PFSK-1 (cell line): ENCODE data around the gene NAV3.

Experiments used
- FOXP2 ChIP-seq: optimal IDR thresholded peaks from 2 replicates; pipeline ENCODE3; 2011; ENCODE audit warnings: borderline replicate concordance, control low read depth, inconsistent platforms; ENCODE audit not compliant: insufficient read depth; ENCODE audit errors: extremely low read length, extremely low read depth
- POLR2AphosphoS5 ChIP-seq: IDR thresholded peaks from 2 replicates; pipeline ENCODE4 v1.6.1; 2012; ENCODE audit warnings: low read depth, mild to moderate bottlenecking, control low read depth, low read length, moderate library complexity
- SIN3A ChIP-seq: IDR thresholded peaks from 2 replicates; pipeline ENCODE4 v1.6.1; 2012; ENCODE audit warnings: mild to moderate bottlenecking, low read length, moderate library complexity, borderline replicate concordance; ENCODE audit not compliant: insufficient read depth
- TAF1 ChIP-seq: IDR thresholded peaks from 2 replicates; pipeline ENCODE4 v1.6.1; 2012; ENCODE audit warnings: low read length, control low read depth, borderline replicate concordance; ENCODE audit not compliant: insufficient read depth
- TF ChIP-seq, protein P1 (sequence below), 2 experiments: IDR thresholded peaks; 2 replicates each; pipeline versions ENCODE4 v1.6.1 to v1.8.0; 2011 to 2012; ENCODE audit warnings: low read depth in 2 of 2, low read length in 2 of 2, control low read depth in 1 of 2, inconsistent platforms in 1 of 2, mild to moderate bottlenecking in 1 of 2, moderate library complexity in 1 of 2; ENCODE audit not compliant: insufficient read depth in 1 of 2

The NAV3 gene

DNA sequence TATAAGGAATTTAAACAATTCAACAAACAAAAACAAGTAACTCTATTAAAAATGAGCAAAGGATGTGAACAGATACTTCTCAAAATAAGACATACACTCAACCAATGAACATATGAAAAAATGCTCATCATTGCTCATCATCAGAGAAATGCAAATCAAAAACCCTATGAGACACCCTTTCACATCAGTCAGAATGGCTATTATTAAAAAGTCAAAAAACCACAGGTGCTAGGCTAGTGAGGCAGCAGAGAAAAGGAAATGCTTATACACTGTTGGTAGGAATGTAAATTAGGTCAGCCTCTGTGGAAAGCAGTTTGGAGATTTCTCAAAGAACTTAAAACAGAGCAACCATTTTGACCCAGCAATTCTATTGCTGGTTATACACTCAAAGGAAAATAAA, 52.0 kb downstream of the NAV3 start:
- TF ChIP-seq TAF1 (no peak), SIN3A (no peak), POLR2AphosphoS5 (no peak), FOXP2 (no peak)
- TF ChIP-seq, protein P1, sequence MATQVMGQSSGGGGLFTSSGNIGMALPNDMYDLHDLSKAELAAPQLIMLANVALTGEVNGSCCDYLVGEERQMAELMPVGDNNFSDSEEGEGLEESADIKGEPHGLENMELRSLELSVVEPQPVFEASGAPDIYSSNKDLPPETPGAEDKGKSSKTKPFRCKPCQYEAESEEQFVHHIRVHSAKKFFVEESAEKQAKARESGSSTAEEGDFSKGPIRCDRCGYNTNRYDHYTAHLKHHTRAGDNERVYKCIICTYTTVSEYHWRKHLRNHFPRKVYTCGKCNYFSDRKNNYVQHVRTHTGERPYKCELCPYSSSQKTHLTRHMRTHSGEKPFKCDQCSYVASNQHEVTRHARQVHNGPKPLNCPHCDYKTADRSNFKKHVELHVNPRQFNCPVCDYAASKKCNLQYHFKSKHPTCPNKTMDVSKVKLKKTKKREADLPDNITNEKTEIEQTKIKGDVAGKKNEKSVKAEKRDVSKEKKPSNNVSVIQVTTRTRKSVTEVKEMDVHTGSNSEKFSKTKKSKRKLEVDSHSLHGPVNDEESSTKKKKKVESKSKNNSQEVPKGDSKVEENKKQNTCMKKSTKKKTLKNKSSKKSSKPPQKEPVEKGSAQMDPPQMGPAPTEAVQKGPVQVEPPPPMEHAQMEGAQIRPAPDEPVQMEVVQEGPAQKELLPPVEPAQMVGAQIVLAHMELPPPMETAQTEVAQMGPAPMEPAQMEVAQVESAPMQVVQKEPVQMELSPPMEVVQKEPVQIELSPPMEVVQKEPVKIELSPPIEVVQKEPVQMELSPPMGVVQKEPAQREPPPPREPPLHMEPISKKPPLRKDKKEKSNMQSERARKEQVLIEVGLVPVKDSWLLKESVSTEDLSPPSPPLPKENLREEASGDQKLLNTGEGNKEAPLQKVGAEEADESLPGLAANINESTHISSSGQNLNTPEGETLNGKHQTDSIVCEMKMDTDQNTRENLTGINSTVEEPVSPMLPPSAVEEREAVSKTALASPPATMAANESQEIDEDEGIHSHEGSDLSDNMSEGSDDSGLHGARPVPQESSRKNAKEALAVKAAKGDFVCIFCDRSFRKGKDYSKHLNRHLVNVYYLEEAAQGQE (IDR thresholded peaks at IDR 0.05; ENCODE audit: insufficient read depth in 1 of 2, low read depth in 2 of 2, low read length in 2 of 2): no peak

DNA sequence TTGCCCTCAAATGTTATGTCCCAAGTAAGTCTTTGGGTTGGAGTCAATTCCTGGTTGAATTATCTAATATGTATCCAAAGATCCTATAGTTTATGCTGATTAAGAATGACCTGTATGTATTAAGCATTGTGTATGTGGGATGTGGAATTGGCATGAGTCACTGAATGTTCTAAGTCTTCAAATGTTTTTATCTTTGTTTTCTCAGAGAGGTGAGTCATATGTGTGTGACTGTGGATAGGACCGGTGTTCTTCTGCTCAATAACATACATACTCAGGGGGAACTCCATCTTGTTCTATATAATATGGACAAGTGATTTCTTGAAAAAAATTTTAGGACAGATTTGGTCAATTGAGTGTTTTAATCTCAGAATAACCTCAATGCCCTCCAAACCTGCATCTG, 57.9 kb downstream of the NAV3 start:
- TF ChIP-seq, protein P1 (IDR thresholded peaks at IDR 0.05; ENCODE audit: insufficient read depth in 1 of 2, low read depth in 2 of 2, low read length in 2 of 2): no peak
- TF ChIP-seq FOXP2 (no peak), TAF1 (no peak), POLR2AphosphoS5 (no peak), SIN3A (no peak)

DNA sequence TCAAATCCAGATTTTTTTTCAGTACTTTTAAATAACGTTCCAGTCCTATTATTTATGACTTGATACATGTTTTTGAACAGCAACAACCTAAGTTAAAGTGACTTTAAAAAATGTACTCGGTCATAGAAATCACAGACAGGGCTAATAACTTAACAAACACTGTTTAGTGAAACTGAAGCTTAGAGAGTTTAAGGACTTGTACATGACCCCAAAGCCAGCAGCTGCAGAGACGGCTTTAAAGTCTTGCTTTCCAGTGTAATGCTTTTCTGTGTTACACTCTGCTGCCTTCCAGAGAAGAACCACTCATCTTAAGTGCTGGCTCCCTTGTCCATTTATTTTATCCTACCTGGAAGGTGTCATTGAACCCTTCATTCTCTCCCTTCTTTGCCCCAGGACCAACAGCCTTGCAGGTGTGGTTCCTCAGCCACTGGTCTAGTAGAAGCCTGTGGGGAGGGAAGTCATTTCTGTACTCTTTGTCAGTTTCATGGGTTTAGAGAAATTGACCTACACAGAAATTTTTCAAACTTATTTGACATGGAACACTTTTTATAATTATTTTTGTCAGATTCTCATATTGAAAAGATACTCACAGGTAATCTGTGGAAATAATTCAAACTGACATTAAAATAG, 60.9 kb downstream of the NAV3 start:
- TF ChIP-seq SIN3A (no peak), TAF1 (no peak), FOXP2 (no peak)
- TF ChIP-seq, protein P1 (IDR thresholded peaks at IDR 0.05; ENCODE audit: insufficient read depth in 1 of 2, low read depth in 2 of 2, low read length in 2 of 2): no peak

DNA sequence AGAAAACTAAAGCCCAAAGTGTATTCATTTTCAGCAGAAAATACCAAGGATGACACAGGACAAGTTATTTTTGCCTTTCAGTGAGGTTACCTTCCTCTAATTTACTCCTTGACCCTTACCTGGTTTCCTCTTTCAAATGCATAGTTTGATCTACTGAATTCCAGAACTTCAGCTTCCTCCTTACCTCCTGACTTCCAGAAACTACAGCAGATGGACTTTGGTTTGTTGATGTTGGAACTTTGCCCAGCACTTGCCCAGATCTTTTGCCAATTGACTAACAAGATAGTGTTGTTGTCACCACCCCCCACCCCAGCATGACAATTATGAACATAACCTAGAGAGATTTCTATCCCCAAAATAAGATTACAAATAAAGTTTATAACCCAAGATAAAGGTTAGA, 63.2 kb downstream of the NAV3 start:
- TF ChIP-seq POLR2AphosphoS5 (peak; percentile 30; the same call in 1 of the 2 replicates), FOXP2 (peak; percentile 40), TAF1 (no peak)

DNA sequence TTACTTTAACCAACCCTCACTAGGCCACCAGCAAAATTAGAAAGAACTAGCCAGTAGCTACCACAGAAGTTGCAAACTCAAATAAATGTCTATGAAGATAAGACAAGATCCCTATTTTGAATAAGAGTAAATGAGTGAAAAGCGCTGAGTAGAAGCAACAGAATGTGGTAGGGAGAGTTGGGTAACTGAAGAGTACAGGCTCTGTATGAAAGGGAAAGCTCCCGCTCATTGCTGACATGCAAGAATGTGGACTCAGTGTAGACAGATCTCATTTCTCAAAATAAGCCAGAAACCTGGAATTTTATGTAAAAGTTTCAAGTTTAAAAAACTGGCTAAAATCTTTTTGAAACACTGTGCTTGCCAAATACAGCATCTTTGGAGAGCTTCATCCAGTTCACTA, 63.9 kb downstream of the NAV3 start:
- TF ChIP-seq TAF1 (no peak), SIN3A (no peak), POLR2AphosphoS5 (no peak), FOXP2 (no peak)
- TF ChIP-seq, protein P1 (IDR thresholded peaks at IDR 0.05; ENCODE audit: insufficient read depth in 1 of 2, low read depth in 2 of 2, low read length in 2 of 2): no peak

DNA sequence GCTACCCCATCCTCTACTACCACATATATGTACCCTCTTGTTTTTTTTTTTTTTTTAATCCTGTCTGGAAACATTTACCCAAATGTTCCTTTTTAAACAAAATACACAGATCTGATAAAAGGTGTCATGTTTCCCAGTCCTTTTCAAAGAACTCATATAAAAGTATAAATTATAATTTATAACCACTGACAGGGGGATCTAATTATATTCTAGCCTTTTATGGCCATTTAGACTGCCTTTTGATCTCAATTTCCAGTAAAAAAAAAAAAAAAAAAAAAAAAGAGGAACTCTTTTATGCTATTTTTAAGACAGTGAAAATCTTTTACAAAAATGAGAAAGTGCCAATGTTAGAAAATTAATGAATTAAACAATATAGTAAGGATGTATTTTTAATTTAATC, 65.0 kb downstream of the NAV3 start:
- TF ChIP-seq FOXP2: no peak
- no peak for TF ChIP-seq SIN3A
- TF ChIP-seq, protein P1 (IDR thresholded peaks at IDR 0.05; ENCODE audit: insufficient read depth in 1 of 2, low read depth in 2 of 2, low read length in 2 of 2): no peak
- no peak for TF ChIP-seq TAF1
